Calu3 (cell line): ENCODE measurements around the gene APOBEC3H. TPM values are rescaled to one million over a fixed set of nuclear protein-coding genes. Genes with fewer than 3 reads are reported as not detected.

Source experiments
- BruUV-seq: library from RNA; stranded (reverse); fragments of 400-500 nt; replicated peaks from 2 replicates; lab custom pipeline; 2021; lab: Mats Ljungman, UMichigan
- CTCF ChIA-PET: fragments of 300-600 bp; sonication (Branson Sonifier 250); formaldehyde crosslinking; loops from one replicate; lab custom pipeline; 2022; ENCODE audit warnings: antibody characterized with exemption; lab: Charles Lee
- DNase-seq: peaks from one replicate; pipeline ENCODE4 v3.0.0; 2022
- H3K27ac Mint-ChIP-seq: one replicate; pipeline ENCODE4 v1.8.0; 2022; ENCODE audit warnings: mixed read lengths; ENCODE audit not compliant: unreplicated experiment
- H3K27me3 Mint-ChIP-seq: one replicate; pipeline ENCODE4 v1.8.0; 2022; ENCODE audit warnings: mixed read lengths; ENCODE audit not compliant: unreplicated experiment
- H3K36me3 Mint-ChIP-seq: one replicate; pipeline ENCODE4 v1.8.0; 2022; ENCODE audit warnings: mild to moderate bottlenecking, moderate library complexity, mixed read lengths; ENCODE audit not compliant: insufficient read depth, unreplicated experiment
- H3K4me1 Mint-ChIP-seq: one replicate; pipeline ENCODE4 v1.8.0; 2022; ENCODE audit warnings: mild to moderate bottlenecking, low read depth, mixed read lengths; ENCODE audit not compliant: unreplicated experiment
- H3K4me3 Mint-ChIP-seq: one replicate; pipeline ENCODE4 v1.8.0; 2022; ENCODE audit warnings: mild to moderate bottlenecking, low read depth, moderate library complexity, mixed read lengths; ENCODE audit not compliant: unreplicated experiment
- H3K9me3 Mint-ChIP-seq: one replicate; pipeline ENCODE4 v1.8.0; 2022; ENCODE audit warnings: low read depth, mixed read lengths; ENCODE audit not compliant: unreplicated experiment
- CTCF ChIP-seq: fragments of 200-600 bp; IDR thresholded peaks from one replicate; pipeline ENCODE4 v1.8.0; 2022; ENCODE audit warnings: antibody characterized with exemption; ENCODE audit not compliant: unreplicated experiment
- intact Hi-C: fragments of 100-400 bp; cut with micrococcal nuclease; formaldehyde crosslinking; loops from one replicate; pipeline ENCODE4 v1.10.0; 2022; ENCODE audit not compliant: unreplicated experiment
- total RNA-seq: library from RNA; stranded (reverse); gene quantifications from 2 replicates; pipeline ENCODE4 v1.2.3, GENCODE V29; 2022

APOBEC3H gene
- total RNA-seq, 1 experiment from 2014 or later, result not detected

GRCh38 chr22:39129746-39130145, 32.7 kb downstream of the APOBEC3H start:
- intact Hi-C loops, result no loop called here
- CTCF ChIA-PET, result interaction anchor here (0.6 to 0.8 kb wide), 2 partner anchors 360 to 361 kb away, joined by 3 to 5 read pairs; no protein-coding TSS in a partner anchor
- Mint-ChIP-seq H3K4me1 (no peaks in the 10 kb centered on the region), H3K27ac (no peak overlapping the region), H3K36me3 (peaks cover 14% of the 10 kb centered on the region), H3K4me3 (no peak overlapping the region), H3K27me3 (no peaks in the 10 kb centered on the region), H3K9me3 (no peaks in the 10 kb centered on the region)
- no peak for DNase-seq
- no peak for TF ChIP-seq CTCF
- no TSS peak for BruUV-seq

GRCh38 chr22:39130152-39130704, 33.2 kb downstream of the APOBEC3H start:
- TF ChIP-seq CTCF, result no peak
- intact Hi-C loops, result no loop called here
- no peaks in the 10 kb centered on the region for H3K4me1 Mint-ChIP-seq
- BruUV-seq, result no TSS peak
- H3K27me3 Mint-ChIP-seq, result no peaks in the 10 kb centered on the region
- CTCF ChIA-PET, result interaction anchor here (0.6 to 0.8 kb wide), 2 partner anchors 123 to 360 kb away, joined by 3 to 4 read pairs; no protein-coding TSS in a partner anchor
- H3K27ac Mint-ChIP-seq, result no peak overlapping the region
- no peak overlapping the region for H3K4me3 Mint-ChIP-seq
- no peaks in the 10 kb centered on the region for H3K9me3 Mint-ChIP-seq
- H3K36me3 Mint-ChIP-seq, result peaks cover 14% of the 10 kb centered on the region
- DNase-seq, result no peak

GRCh38 chr22:39130892-39131855, 34.1 kb downstream of the APOBEC3H start:
- Mint-ChIP-seq H3K27me3 (no peaks in the 10 kb centered on the region), H3K27ac (no peak overlapping the region), H3K4me1 (no peaks in the 10 kb centered on the region), H3K9me3 (no peaks in the 10 kb centered on the region), H3K4me3 (no peak overlapping the region), H3K36me3 (peaks cover 14% of the 10 kb centered on the region)
- intact Hi-C loops, result no loop called here
- no peak for TF ChIP-seq CTCF
- no TSS peak for BruUV-seq
- CTCF ChIA-PET, result interaction anchor here (0.6 kb wide), 2 partner anchors 110 to 122 kb away, joined by 3 to 4 read pairs; no protein-coding TSS in a partner anchor
- no peak for DNase-seq

- H3K27ac Mint-ChIP-seq, result no peak overlapping the region
- no peaks in the 10 kb centered on the region for H3K4me1 Mint-ChIP-seq
- H3K27me3 Mint-ChIP-seq, result no peaks in the 10 kb centered on the region
- H3K9me3 Mint-ChIP-seq, result no peaks in the 10 kb centered on the region
- intact Hi-C loops, result no loop called here
- peaks cover 14% of the 10 kb centered on the region for H3K36me3 Mint-ChIP-seq
- CTCF ChIA-PET, result no interaction called here
- no peak for DNase-seq
- BruUV-seq, result no TSS peak
- TF ChIP-seq CTCF, result no peak
- no peak overlapping the region for H3K4me3 Mint-ChIP-seq
Observed at GRCh38 chr22:39132281-39132680, 35.2 kb downstream of the APOBEC3H start.
